ENCODE results near the gene ADGRV1.
"Not testable (repeated sequence)": the region's sequence is repeated elsewhere in the genome, so short reads cannot be mapped to it uniquely, and the experiment has no call there.

Gene ADGRV1

GRCh38 chr5:91042247-91042935, 483.8 kb downstream of the ADGRV1 start:
- DNase-seq = no peak

GRCh38 chr5:91042936-91043255, 484.3 kb downstream of the ADGRV1 start:
- no peak for DNase-seq

- DNase-seq = no peak
Measured at GRCh38 chr5:91048073-91048472, 489.5 kb downstream of the ADGRV1 start.

GRCh38 chr5:91049112-91049511, 490.5 kb downstream of the ADGRV1 start:
- no peak for DNase-seq

DNA sequence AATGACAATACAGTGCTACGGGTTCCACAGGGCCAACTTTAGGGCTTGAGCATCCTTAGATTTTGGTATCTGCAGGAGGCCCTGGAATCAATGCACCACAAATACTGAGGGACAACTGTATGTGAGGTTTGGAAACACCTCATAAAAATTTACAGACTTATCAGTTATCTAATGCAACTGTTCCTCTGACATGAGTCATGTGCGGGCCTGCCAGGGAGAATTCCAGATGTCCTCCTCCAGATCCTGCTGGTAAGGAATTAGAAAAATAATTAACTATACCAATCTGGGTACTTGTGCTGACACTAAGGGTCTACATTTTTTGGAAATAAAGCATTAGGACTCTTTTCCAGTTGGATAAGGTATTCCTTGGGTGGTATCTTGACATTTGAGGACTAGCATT, 491.2 kb downstream of the ADGRV1 start:
- no peak for DNase-seq

GRCh38 chr5:91052411-91052810, 493.8 kb downstream of the ADGRV1 start:
- DNase-seq = not testable (repeated sequence)

- no peak for DNase-seq
Measured at GRCh38 chr5:91052977-91053740, 494.6 kb downstream of the ADGRV1 start.

- no peak for DNase-seq
Measured at GRCh38 chr5:91053741-91054025, 495.1 kb downstream of the ADGRV1 start.

DNA sequence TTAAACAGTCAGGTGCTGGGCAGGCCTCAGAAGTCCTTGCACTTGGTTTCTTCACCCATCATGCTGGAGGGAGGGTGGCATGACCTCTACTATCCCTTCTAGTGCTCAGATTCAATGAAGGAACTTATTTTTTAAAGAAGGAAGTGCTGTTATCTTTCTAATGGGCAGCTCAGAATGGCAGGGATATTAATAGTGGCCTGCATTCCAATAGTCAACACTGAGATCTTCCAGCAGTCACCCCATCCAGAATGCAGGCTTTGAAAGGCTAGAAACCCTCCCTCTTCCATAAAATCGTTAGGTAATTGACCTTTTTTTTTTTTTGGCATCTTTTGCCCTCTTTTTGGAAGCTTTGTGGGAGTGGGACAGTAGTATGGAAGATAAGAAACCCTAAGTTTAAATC, 499.6 kb downstream of the ADGRV1 start:
- no peak for DNase-seq

DNA sequence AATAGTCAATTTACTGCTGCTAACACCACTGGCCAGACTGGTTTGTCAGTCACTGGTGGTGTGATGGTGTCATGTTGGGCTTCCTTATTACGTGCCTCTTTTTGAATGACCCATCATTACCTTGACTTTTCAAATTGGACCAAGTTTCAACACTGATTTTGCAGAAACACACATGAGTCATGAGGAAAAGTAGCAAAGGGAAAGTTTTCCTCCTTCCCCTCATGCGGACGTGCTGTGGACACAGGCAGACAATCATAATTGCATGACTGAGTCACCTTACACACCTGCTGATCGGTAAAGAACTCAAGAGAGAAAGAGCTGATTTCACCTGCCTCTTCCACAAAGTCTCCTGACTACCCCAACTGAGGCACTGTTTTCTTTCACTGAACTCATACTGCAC, 500.0 kb downstream of the ADGRV1 start:
- DNase-seq = no peak

DNA sequence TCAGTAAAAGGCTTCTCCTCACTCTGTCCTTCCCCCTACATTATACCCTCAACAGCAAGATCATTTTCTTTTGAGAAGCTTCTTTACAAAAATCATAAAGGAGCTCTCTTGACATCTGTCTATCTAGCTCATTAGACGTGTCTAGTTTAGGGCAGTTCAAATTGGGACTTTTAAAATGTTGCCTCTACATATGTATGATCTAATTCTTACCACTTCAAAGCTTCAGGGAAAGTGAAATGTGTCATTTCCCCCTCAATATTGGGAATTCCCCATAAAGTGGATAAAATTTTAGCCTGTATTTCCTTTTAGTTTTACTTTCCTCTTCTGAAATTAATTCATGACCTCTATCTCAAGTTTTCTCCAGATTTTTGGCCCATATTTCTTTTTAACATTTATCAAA, 500.8 kb downstream of the ADGRV1 start:
- no peak for DNase-seq

DNA sequence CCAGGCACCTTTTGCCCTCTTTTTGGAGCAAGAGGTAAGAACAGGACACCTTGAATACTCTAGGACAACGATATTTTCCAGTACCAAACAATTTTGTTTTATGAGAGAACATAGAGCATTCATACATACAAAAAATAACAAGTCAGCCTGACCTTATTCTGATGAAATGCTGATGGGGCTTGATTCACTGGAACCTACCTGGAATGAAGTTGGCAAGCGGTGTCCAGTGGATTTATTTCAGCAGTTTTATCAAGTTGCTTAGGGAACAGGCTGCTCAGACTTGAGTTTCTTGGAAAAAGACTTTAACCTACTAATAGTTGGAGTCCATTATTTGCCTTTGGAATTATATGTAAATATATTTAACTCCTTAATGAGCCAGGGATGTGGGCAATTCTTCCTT, 502.5 kb downstream of the ADGRV1 start:
- no peak for DNase-seq

- DNase-seq = no peak
Measured at GRCh38 chr5:91061946-91062562, 503.5 kb downstream of the ADGRV1 start.

DNA sequence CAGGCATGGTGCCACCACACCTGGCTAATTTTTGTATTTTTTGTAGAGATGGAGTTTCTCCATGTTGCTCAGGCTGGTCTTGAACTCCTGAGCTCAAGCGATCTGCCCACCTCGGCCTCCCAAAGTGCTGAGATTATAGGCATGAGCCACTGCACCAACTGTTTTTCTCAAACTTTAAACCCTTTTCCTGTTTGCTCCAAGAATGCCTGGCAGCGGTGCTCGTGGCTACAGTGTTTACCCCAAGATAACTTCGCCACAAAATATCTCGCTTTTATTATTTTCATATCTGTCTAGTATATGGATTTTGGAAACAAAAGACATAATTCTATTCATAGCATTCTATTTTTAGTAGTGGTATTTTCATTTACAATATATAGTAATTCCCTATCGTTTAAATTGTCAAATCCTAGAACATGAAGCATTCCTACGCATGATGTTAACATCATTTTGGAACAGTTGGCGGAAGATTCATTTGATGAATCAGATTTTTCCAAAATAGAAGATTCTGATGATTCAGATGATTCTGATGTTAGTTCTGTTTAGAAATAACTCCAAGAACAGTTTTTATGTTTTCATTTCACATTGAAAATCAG, 504.6 kb downstream of the ADGRV1 start:
- DNase-seq = not testable (repeated sequence)

DNA sequence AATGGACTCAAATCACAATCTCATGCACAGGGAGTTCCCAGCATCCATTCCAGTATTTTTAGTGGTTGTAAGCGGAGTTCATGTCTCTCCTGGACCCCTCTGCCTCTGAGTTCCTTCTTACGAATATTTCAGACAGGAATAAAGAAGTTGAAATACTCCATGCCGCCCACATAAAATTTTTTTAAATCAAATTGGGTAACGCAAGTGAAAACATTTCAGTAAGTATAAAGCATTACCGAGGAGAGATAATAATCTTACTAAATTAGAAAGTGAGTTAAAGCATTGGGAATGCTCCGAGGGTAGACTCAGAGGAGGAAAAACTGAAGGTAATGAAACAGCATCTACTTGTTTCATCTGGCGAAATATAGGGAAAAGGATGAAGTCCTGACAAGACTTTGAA, 506.9 kb downstream of the ADGRV1 start:
- no peak for DNase-seq

- DNase-seq = no peak
Measured at GRCh38 chr5:91069364-91069763, 510.8 kb downstream of the ADGRV1 start.

DNA sequence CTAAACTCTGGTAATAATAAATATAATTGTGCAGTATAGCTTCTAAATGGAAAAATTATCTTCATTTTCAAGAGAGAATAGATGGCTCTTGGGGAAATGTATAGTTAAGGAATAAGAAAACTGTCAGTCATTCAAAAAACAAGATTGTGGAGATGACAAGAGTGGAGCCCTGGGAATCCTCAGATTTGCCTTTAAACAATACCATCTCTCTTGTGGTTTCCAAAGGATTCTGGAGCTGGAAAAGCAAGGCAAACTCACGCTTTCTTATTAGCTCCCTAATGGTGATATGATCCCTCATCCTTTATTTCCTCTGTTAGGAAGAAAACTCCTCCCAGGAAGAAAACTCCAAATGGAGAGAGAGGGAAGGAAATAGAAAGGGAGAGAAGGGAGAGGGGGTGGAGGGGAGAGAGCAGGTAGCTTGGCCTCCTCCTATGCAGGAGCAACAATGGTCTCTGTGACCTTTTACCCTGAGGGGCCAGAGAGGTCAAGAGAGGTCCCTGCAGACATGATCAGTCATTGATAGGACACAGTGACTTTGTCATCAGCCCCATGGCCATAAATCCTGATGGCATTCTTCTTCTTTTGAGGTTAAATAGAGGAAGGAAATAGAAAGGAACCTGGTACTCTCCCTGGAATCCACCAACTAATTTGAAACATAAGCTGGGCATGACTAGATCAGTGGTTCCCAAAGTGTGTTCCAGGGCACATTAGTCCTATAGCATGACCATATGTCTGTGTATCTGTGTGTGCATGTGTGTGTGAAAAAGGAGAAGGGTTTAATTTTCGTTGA, 512.4 kb downstream of the ADGRV1 start:
- DNase-seq = no peak

- no peak for DNase-seq
Measured at GRCh38 chr5:91072881-91073280, 514.3 kb downstream of the ADGRV1 start.

GRCh38 chr5:91074615-91075014, 516.0 kb downstream of the ADGRV1 start:
- DNase-seq = no peak

DNA sequence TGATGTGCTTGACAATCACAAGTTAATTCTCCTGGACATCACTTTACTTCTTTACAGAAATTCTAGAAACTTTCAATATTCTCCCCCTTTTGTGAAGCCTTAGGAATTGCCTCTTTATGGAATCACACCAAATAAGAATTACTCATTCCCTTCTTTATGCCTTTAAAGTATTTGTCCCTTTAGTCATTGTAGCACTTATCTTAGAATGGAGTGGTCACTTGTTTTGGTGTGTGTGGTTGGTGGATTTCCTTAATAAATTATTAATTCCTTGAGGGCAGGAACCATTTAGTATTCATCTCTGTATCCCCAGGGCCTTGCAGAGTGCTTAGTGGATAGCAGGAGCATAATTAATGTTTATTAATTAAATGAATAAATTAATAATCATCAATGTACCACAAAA, 517.5 kb downstream of the ADGRV1 start:
- no peak for DNase-seq

- DNase-seq = no peak
Measured at GRCh38 chr5:91077623-91078022, 519.0 kb downstream of the ADGRV1 start.

GRCh38 chr5:91079037-91079436, 520.4 kb downstream of the ADGRV1 start:
- no peak for DNase-seq

GRCh38 chr5:91089758-91090157, 531.2 kb downstream of the ADGRV1 start:
- DNase-seq = no peak

Data from stimulated activated CD4-positive, alpha-beta T cell treated with anti-CD3 and anti-CD28 coated beads, Interleukin-2, amount 100 ng/mL, for 24 hours (primary cell).